HG02623 (cell line): ENCODE measurements around the gene METTL13.

Experiments used
- ATAC-seq: cut with Tn5 transposase; IDR thresholded peaks from one replicate; pipeline ENCODE4 v1.9.1; 2021; ENCODE audit warnings: moderate library complexity; ENCODE audit not compliant: unreplicated experiment

Gene METTL13

DNA sequence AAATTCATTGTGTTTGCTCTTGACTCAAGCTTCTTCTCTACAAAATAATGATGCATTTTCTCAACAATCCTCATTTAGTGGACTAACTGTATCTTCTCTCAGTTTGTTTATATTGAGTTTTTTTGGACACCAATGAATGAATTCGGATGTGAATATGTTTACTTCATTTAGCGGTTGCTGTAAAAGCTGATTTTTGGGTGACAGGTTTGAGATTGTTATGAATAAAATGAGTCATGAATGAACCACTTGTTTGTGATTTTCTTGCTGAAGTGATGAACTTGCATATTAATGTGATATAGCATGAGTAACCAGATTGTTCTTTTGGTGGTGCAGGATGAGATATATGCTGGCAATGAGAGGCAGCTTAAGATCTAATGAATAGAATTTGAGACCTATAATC, 62.9 kb downstream of the METTL13 start:
- ATAC-seq: no peak

- ATAC-seq: no peak
Observed at GRCh38 chr1:171845998-171846397, 64.5 kb downstream of the METTL13 start.
